GF-D8 (cell line): Measurements from ENCODE around the gene SCN9A.
"Not testable (repeated sequence)": the region's sequence is repeated elsewhere in the genome, so short reads cannot be mapped to it uniquely, and the experiment has no call there.

ENCODE experiments used
- DNase-seq: peaks from one replicate; lab custom pipeline; 2025; lab: John Stamatoyannopoulos, UW

SCN9A gene

GRCh38 chr2:166375736-166376487 lies at the start of gene SCN9A:
SCN9A (minus strand) TSS chr2:166375944; CDS start chr2:166311756, 64,188 bp downstream.
- DNase-seq, result no peak

- DNase-seq, result no peak
Measured at GRCh38 chr2:166424841-166425240, 49.1 kb upstream of the SCN9A start.

- no peak for DNase-seq
Measured at GRCh38 chr2:166419616-166419934, 43.8 kb upstream of the SCN9A start.

- no peak for DNase-seq
Measured at GRCh38 chr2:166418853-166419615, 43.3 kb upstream of the SCN9A start.

- DNase-seq, result no peak
Measured at GRCh38 chr2:166417669-166418068, 41.9 kb upstream of the SCN9A start.

- DNase-seq, result no peak
Measured at GRCh38 chr2:166413255-166413654, 37.5 kb upstream of the SCN9A start.

GRCh38 chr2:166411473-166412230 lies 35.9 kb upstream of the SCN9A start:
- DNase-seq, result no peak

GRCh38 chr2:166410828-166411472 lies 35.2 kb upstream of the SCN9A start:
- DNase-seq, result no peak

GRCh38 chr2:166407746-166408145 lies 32.0 kb upstream of the SCN9A start:
- DNase-seq, result not testable (repeated sequence)

- DNase-seq, result no peak
Measured at GRCh38 chr2:166406374-166406773, 30.6 kb upstream of the SCN9A start.

GRCh38 chr2:166405569-166405926 lies 29.8 kb upstream of the SCN9A start:
- DNase-seq, result no peak

- no peak for DNase-seq
Measured at GRCh38 chr2:166404831-166405568, 29.3 kb upstream of the SCN9A start.

GRCh38 chr2:166394245-166394644 lies 18.5 kb upstream of the SCN9A start:
- no peak for DNase-seq

- DNase-seq, result no peak
Measured at GRCh38 chr2:166393008-166393407, 17.3 kb upstream of the SCN9A start.

- no peak for DNase-seq
Measured at GRCh38 chr2:166388481-166389070, 12.8 kb upstream of the SCN9A start.

GRCh38 chr2:166385313-166385712 lies 9.6 kb upstream of the SCN9A start:
- DNase-seq, result no peak

GRCh38 chr2:166384774-166385173 lies 9.0 kb upstream of the SCN9A start:
- no peak for DNase-seq

- no peak for DNase-seq
Measured at GRCh38 chr2:166382448-166382847, 6.7 kb upstream of the SCN9A start.

- DNase-seq, result no peak
Measured at GRCh38 chr2:166380615-166381014, 4.9 kb upstream of the SCN9A start.

- no peak for DNase-seq
Measured at GRCh38 chr2:166376873-166377272, 1.1 kb upstream of the SCN9A start.

GRCh38 chr2:166376488-166376828 lies 714 bp upstream of the SCN9A start:
- no peak for DNase-seq
